Glutamatergic neuron (in vitro differentiated cells): ENCODE data around the gene TERB1. TPM values are rescaled to one million over a fixed set of nuclear protein-coding genes. Genes with fewer than 3 reads are reported as not detected.

Experiments
- DNase-seq: peaks from one replicate; pipeline ENCODE4 v3.0.0; 2022
- H3K27ac Mint-ChIP-seq: one replicate; pipeline ENCODE4 v1.8.0; 2020; ENCODE audit warnings: mild to moderate bottlenecking, mixed read lengths, inconsistent platforms; ENCODE audit not compliant: unreplicated experiment
- H3K27me3 Mint-ChIP-seq: one replicate; pipeline ENCODE4 v1.8.0; 2020; ENCODE audit warnings: mild to moderate bottlenecking, moderate library complexity, mixed read lengths, inconsistent platforms; ENCODE audit not compliant: unreplicated experiment
- H3K36me3 Mint-ChIP-seq: one replicate; pipeline ENCODE4 v1.8.0; 2020; ENCODE audit warnings: mild to moderate bottlenecking, mixed read lengths, inconsistent platforms; ENCODE audit not compliant: unreplicated experiment
- H3K4me1 Mint-ChIP-seq: one replicate; pipeline ENCODE4 v1.8.0; 2020; ENCODE audit warnings: mild to moderate bottlenecking, low read depth, mixed read lengths, inconsistent platforms; ENCODE audit not compliant: unreplicated experiment
- H3K4me3 Mint-ChIP-seq: one replicate; pipeline ENCODE4 v1.8.0; 2020; ENCODE audit warnings: mild to moderate bottlenecking, mixed read lengths, inconsistent platforms; ENCODE audit not compliant: unreplicated experiment
- H3K9me3 Mint-ChIP-seq: one replicate; pipeline ENCODE4 v1.8.0; 2020; ENCODE audit warnings: mild to moderate bottlenecking, moderate library complexity, mixed read lengths, inconsistent platforms; ENCODE audit not compliant: unreplicated experiment
- CTCF ChIP-seq: fragments of 200-600 bp; sonication (generic); IDR thresholded peaks from one replicate; pipeline ENCODE4 v1.5.0; 2021; ENCODE audit not compliant: partially characterized antibody, unreplicated experiment
- total RNA-seq: library from RNA; stranded (reverse); fragmentation: NEBNext Ultra II Directional; extraction: Animal tissue kit (Norgen Biotek cat#: 25700); gene quantifications from one replicate; pipeline ENCODE4 v1.2.1, GENCODE V29; 2021; ENCODE audit not compliant: unreplicated experiment

The TERB1 gene
- total RNA-seq, 1 donor from 2014 or later: 0.39 TPM

- H3K27me3 Mint-ChIP-seq: no peaks in the 10 kb centered on the region
- no peak overlapping the region for H3K27ac Mint-ChIP-seq
- no peak for TF ChIP-seq CTCF
- H3K4me3 Mint-ChIP-seq: no peak overlapping the region
- no peaks in the 10 kb centered on the region for H3K36me3 Mint-ChIP-seq
- peaks cover 15% of the 10 kb centered on the region for H3K4me1 Mint-ChIP-seq
- no peak for DNase-seq
- H3K9me3 Mint-ChIP-seq: no peaks in the 10 kb centered on the region
Measured at GRCh38 chr16:66735891-66736290, 65.5 kb downstream of the TERB1 start.

- H3K36me3 Mint-ChIP-seq: no peaks in the 10 kb centered on the region
- no peak overlapping the region for H3K4me3 Mint-ChIP-seq
- no peak overlapping the region for H3K27ac Mint-ChIP-seq
- DNase-seq: no peak
- H3K9me3 Mint-ChIP-seq: no peaks in the 10 kb centered on the region
- no peaks in the 10 kb centered on the region for H3K27me3 Mint-ChIP-seq
- no peaks in the 10 kb centered on the region for H3K4me1 Mint-ChIP-seq
- TF ChIP-seq CTCF: no peak
Measured at GRCh38 chr16:66731101-66731500, 70.3 kb downstream of the TERB1 start.

- no peaks in the 10 kb centered on the region for H3K4me1 Mint-ChIP-seq
- no peak for DNase-seq
- no peaks in the 10 kb centered on the region for H3K27me3 Mint-ChIP-seq
- TF ChIP-seq CTCF: no peak
- peak overlapping the region; percentile 29 for H3K27ac Mint-ChIP-seq
- no peaks in the 10 kb centered on the region for H3K9me3 Mint-ChIP-seq
- H3K4me3 Mint-ChIP-seq: no peak overlapping the region
- H3K36me3 Mint-ChIP-seq: no peaks in the 10 kb centered on the region
Measured at GRCh38 chr16:66728804-66729203, 72.6 kb downstream of the TERB1 start.

GRCh38 chr16:66728117-66728787 is 73.1 kb downstream of the TERB1 start:
- H3K4me1 Mint-ChIP-seq: no peaks in the 10 kb centered on the region
- peak; percentile 82 for TF ChIP-seq CTCF
- no peak for DNase-seq
- H3K4me3 Mint-ChIP-seq: no peak overlapping the region
- no peak overlapping the region for H3K27ac Mint-ChIP-seq
- no peaks in the 10 kb centered on the region for H3K9me3 Mint-ChIP-seq
- H3K27me3 Mint-ChIP-seq: no peaks in the 10 kb centered on the region
- no peaks in the 10 kb centered on the region for H3K36me3 Mint-ChIP-seq

GRCh38 chr16:66720766-66721165 is 80.6 kb downstream of the TERB1 start:
- TF ChIP-seq CTCF: no peak
- Mint-ChIP-seq H3K4me1 (peaks cover 3% of the 10 kb centered on the region), H3K27ac (no peak overlapping the region), H3K36me3 (no peaks in the 10 kb centered on the region), H3K9me3 (peaks cover 3% of the 10 kb centered on the region), H3K27me3 (no peaks in the 10 kb centered on the region), H3K4me3 (no peak overlapping the region)
- DNase-seq: no peak
